Epithelial cell of proximal tubule (primary cell): ENCODE data around the gene EFNA2. TPM values are rescaled to one million over a fixed set of nuclear protein-coding genes. Genes with fewer than 3 reads are reported as not detected.

Source experiments
- DNase-seq: peaks from one replicate; pipeline ENCODE4 v3.0.0-alpha.2; 2011; ENCODE audit warnings: low read depth
- H3K4me3 ChIP-seq: 2 replicates; pipeline ENCODE4 v1.5.1; 2011; ENCODE audit warnings: low read depth, mild to moderate bottlenecking, low read length
- total RNA-seq: library from RNA; depleted of rRNA; stranded (reverse); fragments of >200 nt; gene quantifications from 2 replicates; pipeline ENCODE4 v1.2.3, GENCODE V29; 2015
- TF ChIP-seq, protein P1 (sequence below): conservative IDR thresholded peaks from 2 replicates; pipeline ENCODE4 v1.5.1; 2012; ENCODE audit warnings: low read depth, mild to moderate bottlenecking, low read length

EFNA2 gene
- total RNA-seq, 1 donor from 2014 or later, result 0.23 TPM

DNA sequence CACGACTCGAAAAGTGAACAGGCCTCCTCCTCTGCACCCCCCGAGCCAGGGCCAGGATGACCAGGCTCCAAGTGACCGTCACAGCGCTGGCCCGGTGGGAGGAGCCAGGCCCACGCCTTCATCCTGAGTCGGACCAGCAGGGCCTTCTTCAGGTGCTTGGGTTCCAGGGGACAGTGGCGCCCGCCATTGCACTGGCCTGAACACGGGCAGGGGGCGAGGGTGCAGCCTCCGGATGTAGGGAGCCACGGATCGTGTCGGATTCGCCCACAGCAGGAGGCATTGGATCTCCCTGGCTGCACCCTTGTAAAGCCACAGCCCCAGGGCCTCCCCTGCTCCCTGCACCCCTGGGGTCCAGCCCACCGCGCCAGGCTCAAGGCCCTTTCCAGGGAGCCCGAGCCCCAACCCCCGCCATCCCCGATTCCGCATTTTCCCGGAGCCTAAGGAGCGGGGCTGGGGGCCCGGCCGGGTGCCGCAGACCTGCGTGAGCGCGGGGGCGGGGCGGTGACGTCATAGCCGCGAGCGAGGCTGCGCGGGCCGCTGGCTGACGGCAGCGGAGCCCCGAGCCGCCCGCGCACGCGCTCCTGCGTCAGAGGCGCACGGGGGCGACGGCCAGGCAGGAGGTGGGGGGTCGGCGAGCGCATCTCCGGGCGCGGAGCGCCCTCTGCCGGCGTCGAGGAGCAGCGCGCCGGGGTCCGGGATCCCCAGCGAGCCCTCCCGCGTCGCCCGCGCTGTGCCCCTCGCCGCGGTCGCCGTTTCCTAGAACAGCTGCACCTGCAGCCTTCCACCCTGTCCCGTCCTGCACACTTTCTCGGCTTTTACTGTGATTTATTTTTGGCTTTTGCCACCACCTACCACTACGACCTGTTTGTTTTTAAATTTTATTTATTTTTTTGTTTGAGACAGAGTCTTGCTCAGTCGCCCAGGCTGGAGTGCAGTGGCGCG is 45.6 kb upstream of the EFNA2 start:
- no peak for DNase-seq
- TF ChIP-seq, protein P1, sequence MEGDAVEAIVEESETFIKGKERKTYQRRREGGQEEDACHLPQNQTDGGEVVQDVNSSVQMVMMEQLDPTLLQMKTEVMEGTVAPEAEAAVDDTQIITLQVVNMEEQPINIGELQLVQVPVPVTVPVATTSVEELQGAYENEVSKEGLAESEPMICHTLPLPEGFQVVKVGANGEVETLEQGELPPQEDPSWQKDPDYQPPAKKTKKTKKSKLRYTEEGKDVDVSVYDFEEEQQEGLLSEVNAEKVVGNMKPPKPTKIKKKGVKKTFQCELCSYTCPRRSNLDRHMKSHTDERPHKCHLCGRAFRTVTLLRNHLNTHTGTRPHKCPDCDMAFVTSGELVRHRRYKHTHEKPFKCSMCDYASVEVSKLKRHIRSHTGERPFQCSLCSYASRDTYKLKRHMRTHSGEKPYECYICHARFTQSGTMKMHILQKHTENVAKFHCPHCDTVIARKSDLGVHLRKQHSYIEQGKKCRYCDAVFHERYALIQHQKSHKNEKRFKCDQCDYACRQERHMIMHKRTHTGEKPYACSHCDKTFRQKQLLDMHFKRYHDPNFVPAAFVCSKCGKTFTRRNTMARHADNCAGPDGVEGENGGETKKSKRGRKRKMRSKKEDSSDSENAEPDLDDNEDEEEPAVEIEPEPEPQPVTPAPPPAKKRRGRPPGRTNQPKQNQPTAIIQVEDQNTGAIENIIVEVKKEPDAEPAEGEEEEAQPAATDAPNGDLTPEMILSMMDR, result peak; percentile 62
- H3K4me3 ChIP-seq, result peak overlapping the region; percentile 47

DNA sequence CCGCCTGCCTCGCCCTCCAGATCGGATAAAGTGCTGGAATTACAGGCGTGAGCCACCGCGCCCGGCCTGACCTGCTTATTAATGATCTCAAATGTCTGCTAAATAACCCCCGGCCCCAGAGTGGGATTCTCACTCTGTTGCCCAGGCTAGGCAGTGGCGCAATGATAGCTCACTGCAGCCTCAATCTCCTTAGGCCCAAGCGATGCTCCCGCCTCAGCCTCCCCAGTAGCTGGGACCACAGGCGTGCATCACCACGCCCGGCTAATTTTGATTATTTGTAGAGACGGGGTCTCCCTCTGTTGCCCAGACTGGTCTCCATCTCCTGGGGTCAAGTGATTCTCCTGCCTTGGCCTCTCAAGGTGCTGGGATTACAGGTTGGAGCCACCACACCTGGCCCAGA is 44.7 kb upstream of the EFNA2 start:
- DNase-seq, result no peak
- H3K4me3 ChIP-seq, result peak overlapping the region; percentile 82
- TF ChIP-seq, protein P1, result no peak

DNA sequence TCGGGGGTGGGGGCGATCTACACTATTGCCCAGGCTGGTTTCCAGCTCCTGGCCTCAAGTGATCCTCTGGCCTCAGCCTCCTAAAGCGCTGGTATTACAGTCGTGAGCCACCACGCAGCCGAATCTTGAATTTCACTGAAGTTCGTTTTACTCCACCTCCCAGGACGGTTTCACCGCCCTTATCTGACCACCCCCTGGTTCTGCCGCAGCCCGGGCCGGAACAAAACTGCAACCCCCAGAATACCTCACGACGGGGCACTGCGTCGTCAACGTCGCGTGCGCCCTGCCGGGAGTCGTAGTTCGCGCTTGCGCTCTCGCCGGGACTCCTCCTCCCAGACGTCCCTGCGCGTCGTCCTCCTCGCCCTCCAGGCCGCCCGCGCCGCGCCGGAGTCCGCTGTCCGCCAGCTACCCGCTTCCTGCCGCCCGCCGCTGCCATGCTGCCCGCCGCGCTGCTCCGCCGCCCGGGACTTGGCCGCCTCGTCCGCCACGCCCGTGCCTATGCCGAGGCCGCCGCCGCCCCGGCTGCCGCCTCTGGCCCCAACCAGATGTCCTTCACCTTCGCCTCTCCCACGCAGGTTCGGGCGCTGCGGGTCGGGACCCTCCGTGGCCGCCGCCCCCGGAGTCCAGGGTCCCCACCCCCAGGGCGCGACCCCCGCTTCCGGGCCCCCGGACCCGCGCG is 44.1 kb upstream of the EFNA2 start, which contains the start of gene ATP5F1D:
ATP5F1D (plus strand) TSS at position 335 of the 679 bp plus-strand sequence; CDS start at position 435, 100 bp downstream.
- H3K4me3 ChIP-seq, result peak within 1 kb of the TSS; percentile 82
- DNase-seq, result no peak
- TF ChIP-seq, protein P1, result no peak

DNA sequence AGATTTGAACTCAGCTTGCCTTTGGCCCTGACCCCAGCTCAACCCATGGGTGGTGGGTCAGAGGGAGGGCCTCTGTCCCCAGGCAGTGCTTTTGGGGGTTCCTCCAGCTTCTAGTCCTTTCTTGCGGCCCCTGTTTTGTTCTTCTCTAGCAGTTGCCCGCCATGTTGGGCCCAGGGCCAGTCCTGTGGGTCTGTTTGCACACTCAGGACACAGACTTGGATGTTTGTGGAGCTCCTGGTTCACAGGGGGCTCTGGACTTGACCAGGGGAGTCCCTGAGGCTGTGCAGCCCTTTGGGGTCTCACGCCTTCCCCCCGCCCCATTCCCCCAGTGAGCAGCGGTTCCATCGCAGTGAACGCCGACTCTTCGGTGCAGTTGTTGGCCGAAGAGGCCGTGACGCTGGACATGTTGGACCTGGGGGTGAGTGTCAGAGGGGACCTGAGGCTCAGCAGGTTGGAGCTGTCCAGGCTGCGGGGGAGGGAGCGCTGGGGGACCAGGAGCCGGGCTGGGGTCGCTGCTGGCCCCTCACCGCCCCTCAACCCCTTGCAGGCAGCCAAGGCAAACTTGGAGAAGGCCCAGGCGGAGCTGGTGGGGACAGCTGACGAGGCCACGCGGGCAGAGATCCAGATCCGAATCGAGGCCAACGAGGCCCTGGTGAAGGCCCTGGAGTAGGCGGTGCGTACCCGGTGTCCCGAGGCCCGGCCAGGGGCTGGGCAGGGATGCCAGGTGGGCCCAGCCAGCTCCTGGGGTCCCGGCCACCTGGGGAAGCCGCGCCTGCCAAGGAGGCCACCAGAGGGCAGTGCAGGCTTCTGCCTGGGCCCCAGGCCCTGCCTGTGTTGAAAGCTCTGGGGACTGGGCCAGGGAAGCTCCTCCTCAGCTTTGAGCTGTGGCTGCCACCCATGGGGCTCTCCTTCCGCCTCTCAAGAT is 41.6 kb upstream of the EFNA2 start:
- H3K4me3 ChIP-seq, result peak overlapping the region; percentile 82
- TF ChIP-seq, protein P1, result peak; percentile 86
- no peak for DNase-seq

DNA sequence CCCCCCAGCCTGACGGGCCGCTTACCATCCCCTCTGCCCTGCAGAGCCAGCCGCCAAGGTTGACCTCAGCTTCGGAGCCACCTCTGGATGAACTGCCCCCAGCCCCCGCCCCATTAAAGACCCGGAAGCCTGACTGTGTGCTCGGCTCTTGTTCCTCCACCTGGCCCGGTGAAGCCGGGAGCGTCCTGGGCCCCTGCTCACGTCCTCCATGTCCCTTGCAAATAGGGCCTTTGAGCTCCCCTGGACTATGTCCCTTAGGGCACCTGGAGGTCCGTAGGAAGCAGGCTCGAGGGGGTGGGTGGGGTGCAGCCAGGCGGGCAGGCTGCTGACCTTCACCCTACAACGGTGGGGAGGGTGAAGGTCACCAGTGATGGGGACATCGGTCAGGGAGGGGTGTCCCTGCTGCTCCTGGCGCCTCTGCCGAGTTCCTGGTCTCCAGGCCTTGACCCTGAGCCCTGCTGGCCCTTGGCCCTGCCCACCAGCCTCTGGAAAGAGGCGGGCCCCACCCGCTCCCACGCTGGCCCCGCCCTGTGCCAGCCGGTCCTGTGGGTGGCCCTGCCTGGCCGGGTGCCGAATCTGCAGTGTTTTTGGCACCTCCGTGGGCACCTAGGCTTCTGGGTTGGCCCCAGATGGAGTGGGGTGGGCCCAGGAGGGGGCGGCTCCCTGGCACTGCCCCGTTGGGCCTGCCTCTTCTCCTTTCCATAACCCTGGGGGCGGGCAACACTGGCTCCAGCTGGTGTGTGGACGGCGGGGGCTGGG is 40.8 kb upstream of the EFNA2 start:
- DNase-seq, result no peak
- peak overlapping the region; percentile 37 for H3K4me3 ChIP-seq
- TF ChIP-seq, protein P1, result no peak
